Daoy (cell line): ENCODE data around the gene TES. TPM values are rescaled to one million over a fixed set of nuclear protein-coding genes. Genes with fewer than 3 reads are reported as not detected.
"Not testable (repeated sequence)": the region's sequence is repeated elsewhere in the genome, so short reads cannot be mapped to it uniquely, and the experiment has no call there.

Source experiments
- DNase-seq: peaks from one replicate; pipeline ENCODE4 v3.0.0-alpha.2; 2015; ENCODE audit warnings: low read depth
- total RNA-seq: library from RNA; depleted of rRNA; stranded (reverse); fragments of >200 nt; shearing (Covaris generic); gene quantifications from 2 replicates; pipeline ENCODE4 v1.2.3, GENCODE V29; 2014

The TES gene
- total RNA-seq, 1 experiment from 2014 or later = 7.6 TPM

GRCh38 chr7:116242759-116243158, 32.4 kb downstream of the TES start:
- DNase-seq = no peak

GRCh38 chr7:116244803-116245202, 34.5 kb downstream of the TES start:
- DNase-seq = not testable (repeated sequence)

GRCh38 chr7:116246357-116246756, 36.0 kb downstream of the TES start:
- DNase-seq = no peak

- DNase-seq = peak; percentile 68
These were observed 39.7 kb downstream of the TES start for GRCh38 chr7:116249969-116250553.

GRCh38 chr7:116251675-116252074, 41.3 kb downstream of the TES start:
- no peak for DNase-seq

- DNase-seq = no peak
These were observed 41.9 kb downstream of the TES start for GRCh38 chr7:116252249-116252648.

GRCh38 chr7:116257156-116257555, 46.8 kb downstream of the TES start:
- DNase-seq = no peak

GRCh38 chr7:116258734-116259133, 48.4 kb downstream of the TES start:
- DNase-seq = peak; percentile 75

GRCh38 chr7:116259156-116259870, 49.0 kb downstream of the TES start:
- no peak for DNase-seq

- peak; percentile 66 for DNase-seq
These were observed 49.6 kb downstream of the TES start for GRCh38 chr7:116259871-116260440.

- DNase-seq = no peak
These were observed 51.6 kb downstream of the TES start for GRCh38 chr7:116261904-116262303.

- no peak for DNase-seq
These were observed 55.5 kb downstream of the TES start for GRCh38 chr7:116265881-116266280.

- no peak for DNase-seq
These were observed 59.1 kb downstream of the TES start for GRCh38 chr7:116269466-116269865.

- DNase-seq = no peak
These were observed 61.0 kb downstream of the TES start for GRCh38 chr7:116271161-116271913.

GRCh38 chr7:116271963-116272886, 61.9 kb downstream of the TES start:
- peak; percentile 96 for DNase-seq

GRCh38 chr7:116273283-116273917, 63.1 kb downstream of the TES start:
- no peak for DNase-seq

GRCh38 chr7:116273918-116274301, 63.6 kb downstream of the TES start:
- no peak for DNase-seq

- no peak for DNase-seq
These were observed 66.7 kb downstream of the TES start for GRCh38 chr7:116277070-116277469.

- DNase-seq = no peak
These were observed 68.9 kb downstream of the TES start for GRCh38 chr7:116279217-116279616.

GRCh38 chr7:116280803-116281202, 70.5 kb downstream of the TES start:
- DNase-seq = no peak

- DNase-seq = no peak
These were observed 73.4 kb downstream of the TES start for GRCh38 chr7:116283595-116284204.
